HG03196 (cell line): ENCODE measurements around the gene MRPL34.
"Not testable (repeated sequence)": the region's sequence is repeated elsewhere in the genome, so short reads cannot be mapped to it uniquely, and the experiment has no call there.

Experiments
- ATAC-seq: cut with Tn5 transposase; IDR thresholded peaks from one replicate; pipeline ENCODE4 v1.9.1; 2021; ENCODE audit not compliant: unreplicated experiment

Gene MRPL34

DNA sequence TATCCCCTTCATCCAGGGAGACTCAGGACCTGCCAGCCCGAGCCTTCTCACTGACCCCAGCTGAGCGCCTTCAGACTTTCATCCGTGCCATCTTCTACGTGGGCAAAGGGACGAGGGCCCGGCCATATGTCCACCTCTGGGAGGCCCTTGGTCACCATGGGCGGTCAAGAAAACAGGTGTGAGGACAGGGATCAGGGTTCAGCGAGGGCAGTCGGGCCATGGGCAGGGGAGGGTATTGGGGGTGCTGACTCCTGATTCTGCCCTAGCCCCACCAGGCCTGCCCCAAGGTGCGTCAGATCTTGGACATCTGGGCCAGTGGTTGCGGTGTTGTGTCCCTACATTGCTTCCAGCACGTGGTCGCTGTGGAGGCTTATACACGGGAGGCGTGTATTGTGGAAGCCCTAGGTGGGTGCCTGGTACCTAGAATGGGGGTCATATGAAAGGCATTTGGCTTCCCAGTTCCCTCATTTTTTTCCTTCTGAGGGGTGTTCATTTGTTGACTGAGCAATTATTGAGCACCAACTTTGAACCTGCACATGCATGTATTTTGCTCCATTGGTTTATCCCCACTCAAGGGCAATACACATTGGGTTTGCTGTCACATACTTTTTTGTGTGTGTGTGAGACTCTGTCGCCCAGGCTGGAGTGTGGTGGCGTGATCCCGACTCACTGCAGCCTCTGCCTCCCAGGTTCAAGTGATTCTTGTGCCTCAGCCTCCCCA lies 20.1 kb upstream of the MRPL34 start:
- no peak for ATAC-seq

DNA sequence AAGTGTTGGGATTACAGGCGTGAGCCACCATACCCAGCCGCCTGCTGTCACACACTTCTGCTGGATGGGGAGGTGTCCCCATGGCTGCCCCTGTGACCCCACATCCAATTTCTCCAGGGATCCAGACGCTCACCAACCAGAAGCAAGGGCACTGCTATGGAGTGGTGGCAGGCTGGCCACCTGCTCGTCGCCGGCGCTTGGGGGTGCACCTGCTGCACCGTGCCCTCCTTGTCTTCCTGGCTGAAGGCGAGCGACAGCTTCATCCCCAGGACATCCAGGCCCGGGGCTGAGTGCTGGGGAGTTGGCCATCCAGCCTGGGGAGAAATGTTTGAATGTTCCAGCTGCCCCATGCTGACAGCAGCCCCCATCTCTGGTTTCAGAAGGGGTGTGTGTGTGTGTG lies 19.4 kb upstream of the MRPL34 start:
- ATAC-seq: no peak

DNA sequence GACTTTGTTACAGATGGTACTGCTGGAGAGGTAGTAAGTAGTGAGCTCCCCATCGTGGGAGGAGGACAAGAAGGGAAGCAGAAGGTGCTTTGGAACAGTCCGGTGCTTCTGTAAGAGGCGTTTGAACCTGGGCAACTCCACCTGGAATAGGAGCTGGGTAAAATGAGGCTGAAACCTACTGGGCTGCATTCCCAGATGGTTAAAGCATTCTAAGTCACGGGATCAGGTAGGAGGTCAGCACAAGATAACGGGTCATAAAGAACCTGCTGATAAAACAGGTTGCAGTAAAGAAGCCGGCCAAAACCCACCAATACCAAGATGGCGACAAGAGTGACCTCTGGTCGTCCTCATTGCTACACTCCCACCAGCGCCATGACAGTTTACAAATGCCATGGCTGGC lies 18.9 kb upstream of the MRPL34 start:
- ATAC-seq: no peak

DNA sequence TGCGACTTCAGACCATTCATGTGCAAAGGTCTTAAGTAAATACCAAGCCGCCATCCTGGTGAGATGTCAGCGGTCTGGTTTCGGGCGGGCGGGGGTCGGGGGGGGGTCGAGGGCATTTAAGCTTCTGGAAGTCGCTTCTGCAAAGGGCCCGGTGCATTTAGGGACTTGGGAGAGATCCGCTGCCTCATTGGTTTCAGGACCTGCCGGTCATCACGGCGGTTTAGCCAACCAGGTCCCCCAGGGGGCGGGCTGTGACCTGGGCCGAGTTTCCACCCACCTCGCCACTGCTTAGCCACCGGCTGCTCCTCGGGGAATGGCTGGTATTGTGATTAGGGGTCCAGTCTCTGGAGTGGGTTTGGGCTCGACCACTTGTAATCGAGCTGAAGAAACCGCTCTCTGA lies 16.2 kb upstream of the MRPL34 start:
- no peak for ATAC-seq

DNA sequence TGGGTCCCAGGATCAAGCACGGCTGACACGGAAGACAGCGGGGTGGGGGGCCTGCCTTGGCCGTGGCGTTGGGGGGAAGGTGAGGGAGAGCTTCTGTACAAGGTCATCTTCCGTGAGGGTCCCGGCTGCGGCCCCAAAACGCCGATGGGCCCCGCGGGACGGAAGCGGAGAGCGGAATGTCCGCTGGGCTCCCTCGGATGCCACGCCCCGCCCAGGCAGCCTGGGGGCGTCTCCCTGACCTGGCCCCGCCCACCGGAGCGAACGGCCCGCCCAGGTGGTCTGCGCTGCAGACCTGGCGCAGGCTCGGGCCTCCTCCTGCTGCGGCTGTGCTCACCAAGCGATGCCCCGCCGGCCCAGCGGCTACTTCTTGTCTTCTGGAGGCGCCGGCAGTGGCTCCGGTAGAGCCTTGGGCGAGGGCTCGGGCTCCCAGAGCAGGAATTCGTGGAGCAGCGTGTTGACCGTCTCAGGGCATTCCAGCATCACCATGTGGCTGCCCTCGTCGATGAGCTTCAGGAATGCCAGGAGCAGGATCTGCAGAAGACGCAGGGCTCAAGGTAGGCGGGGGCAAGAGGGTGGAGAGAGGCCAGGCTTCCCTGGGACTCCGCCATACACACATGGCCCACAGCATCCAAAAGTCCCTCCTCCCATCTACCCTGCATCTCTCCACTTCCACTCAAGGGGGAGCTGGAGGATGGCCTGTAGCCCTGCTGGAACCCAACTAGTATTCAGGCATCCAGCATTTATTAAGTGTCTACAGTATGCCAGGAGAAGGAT lies 13.2 kb upstream of the MRPL34 start:
- ATAC-seq: peak; percentile 76

DNA sequence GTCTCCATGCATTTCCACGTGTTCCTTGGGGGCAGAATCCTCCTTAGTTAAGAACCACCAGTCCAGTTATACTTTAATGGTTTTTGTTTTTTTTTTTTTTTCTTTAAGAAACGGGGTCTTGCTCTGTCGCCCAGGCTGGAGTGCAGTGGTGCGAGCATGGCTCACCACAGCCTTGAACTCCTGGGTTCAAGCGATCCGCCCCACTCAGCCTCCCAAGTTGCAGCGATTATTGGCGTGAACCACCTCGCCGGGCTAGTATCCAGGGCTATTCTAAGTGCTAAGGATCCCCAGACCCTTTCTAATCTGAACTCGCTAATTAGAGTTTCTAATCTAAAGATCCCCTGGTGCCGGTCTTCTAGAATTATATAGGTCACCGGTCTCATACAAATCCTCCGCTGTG lies 12.1 kb upstream of the MRPL34 start:
- no peak for ATAC-seq

DNA sequence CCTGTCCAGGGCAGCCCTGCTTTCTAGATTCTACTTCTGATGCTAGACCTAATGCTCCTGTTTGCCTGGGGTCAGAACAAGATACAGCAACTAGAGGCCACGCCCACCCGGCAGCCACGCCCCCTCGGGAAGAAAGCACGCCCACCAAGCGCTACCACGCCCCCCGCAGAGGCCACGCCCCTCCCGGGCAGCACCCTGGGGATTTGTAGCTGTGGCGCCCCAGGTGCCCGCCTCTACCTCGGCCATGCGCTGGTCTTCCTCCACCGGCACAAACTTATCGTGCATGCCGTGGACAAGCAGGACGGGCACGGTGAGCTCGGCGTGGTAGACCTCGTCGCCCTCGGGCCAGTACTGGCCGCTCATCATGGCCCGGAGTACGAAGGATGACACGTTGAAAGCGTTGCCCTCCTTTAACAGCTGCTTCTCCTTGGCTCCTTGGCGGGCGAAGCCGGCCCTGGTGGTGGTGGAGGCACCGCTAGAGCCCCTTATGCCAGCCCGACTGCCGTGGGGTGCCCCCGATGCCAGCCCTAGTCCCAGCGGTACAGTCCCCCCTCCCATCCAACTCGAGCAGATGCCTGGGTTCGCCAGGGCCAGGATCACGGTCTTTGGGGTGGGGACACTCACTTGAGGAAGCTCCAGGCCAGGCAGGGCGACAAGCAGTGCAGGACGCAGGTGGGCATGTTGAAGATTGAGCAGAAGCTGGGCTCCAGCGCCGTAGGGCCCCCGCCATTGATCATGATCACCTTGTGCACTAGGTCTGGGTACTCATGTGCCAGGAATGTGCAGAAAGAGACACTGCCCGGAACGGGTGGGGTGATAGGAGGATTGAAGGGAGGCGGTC lies 11.4 kb upstream of the MRPL34 start:
- no peak for ATAC-seq

DNA sequence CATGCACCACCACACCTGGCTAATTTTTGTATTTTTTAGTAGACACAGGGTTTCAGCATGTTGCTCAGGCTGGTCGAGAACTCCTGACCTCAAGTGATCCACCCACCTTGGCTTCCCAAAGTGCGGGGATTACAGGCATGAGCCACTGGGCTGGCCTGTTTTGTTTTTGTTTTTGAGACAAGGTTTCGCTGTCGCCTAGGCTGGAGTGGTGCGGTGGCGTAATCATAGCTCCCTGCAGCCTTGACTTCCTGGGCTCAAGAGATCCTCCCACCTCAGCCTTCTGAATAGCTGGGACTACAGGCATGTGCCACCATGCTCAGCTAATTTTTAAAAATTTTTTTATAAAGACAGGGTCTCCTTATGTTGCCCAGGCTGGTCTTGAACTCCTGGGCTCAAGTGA lies 10.1 kb upstream of the MRPL34 start:
- not testable (repeated sequence) for ATAC-seq

DNA sequence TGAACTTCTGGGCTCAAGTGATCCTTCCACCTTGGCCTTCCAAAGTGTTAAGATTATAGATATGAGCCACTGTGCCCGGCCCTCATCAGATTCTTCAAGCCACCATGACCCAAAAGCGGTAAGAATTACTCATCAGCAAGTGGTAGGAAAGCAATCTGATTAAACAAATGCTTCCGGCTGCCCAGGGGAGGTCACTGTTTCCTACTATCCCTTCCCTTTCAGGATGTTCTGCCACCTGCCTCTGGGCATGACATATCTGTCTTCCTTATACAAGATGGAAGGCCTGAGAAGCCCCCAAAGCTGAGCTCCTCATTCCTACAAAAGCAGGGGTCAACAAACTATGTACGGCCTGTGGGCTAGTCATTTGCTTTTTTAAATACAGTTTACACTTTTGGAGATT lies 9.4 kb upstream of the MRPL34 start:
- ATAC-seq: no peak

DNA sequence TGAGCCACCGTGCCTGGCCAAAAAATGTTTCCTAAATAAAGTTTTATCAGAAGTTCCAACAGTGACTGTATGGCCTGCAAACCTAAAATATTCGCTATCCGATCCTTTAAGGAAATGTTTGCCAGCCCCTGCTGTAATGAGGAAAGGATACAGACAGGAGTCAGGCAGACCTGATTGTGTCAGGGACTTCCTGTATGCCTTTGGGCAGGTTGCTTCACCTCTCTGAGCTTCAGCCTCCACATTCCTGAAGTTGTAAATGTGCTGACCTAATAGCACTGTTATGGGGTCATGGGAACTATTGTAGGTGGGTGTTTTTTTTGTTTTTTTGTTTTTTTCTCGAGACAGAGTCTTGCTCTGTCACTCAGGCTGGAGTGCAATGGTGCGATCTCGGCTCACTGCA lies 8.7 kb upstream of the MRPL34 start:
- no peak for ATAC-seq

DNA sequence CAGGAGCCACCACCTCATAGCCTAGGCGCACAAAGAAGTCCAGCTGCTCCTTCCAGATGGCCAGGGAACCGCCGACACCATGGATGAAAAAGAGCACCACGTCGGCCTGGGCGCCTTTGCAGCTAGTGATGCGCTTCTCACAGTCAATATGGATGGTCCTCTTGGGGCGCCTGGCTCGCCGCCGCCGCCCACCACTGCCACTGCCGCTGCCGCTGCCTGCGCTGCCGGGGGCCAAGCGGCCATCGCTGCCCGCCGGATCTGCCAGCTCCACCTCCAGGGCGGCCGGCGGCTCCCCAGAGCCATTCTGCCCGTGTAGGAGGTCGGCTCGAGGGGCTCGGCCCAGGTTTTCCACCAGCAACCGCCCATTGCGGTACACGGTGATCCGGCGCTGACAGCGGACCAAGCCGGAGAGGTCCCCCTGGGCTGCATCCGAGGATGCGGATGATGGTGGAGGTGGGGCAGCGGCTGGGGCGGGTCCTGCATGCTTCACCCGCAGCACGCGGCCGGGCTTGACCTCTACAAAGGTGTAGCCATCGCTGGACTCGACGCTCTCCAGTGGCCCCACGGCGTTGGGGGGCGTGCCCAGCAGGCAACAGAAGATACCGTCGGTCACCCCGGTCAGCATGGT lies 4.6 kb upstream of the MRPL34 start:
- no peak for ATAC-seq

DNA sequence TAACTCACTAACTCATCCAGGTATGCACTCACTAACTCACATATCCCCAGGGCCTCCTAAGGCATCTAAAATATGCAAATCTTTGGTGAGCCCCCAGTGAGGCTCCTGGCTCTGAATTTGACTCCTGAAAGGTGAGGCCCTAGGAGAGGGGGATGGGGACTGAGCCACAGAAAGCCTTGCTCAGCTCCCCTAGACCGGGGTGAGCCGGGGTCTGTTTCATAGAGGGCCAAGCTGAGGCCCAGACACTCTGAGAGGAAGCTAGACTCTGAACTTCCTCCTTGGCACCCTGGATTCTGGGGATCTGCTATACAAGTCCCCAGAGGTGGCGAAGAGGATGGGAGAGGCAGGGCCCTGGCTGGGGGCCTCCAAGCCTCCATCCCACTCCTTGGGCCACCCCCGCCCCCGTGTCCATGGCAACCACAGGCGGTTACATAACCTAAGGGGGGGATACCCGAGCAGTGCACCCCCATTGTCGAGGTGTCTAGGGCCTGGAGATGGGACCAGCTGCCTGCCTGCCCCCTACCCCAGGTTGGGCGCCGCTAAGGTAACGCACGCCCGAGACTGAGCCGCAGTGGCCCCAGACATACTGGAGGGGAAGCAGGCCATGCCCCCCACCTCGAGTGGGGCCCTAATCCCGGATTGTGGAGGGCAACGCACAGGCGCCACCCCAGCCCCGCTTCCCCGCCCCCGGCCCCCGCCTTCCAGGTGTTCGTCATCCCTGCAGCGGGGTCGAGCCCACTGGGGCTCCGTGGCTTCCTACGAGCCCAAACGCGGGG lies 3.1 kb upstream of the MRPL34 start:
- ATAC-seq: no peak

DNA sequence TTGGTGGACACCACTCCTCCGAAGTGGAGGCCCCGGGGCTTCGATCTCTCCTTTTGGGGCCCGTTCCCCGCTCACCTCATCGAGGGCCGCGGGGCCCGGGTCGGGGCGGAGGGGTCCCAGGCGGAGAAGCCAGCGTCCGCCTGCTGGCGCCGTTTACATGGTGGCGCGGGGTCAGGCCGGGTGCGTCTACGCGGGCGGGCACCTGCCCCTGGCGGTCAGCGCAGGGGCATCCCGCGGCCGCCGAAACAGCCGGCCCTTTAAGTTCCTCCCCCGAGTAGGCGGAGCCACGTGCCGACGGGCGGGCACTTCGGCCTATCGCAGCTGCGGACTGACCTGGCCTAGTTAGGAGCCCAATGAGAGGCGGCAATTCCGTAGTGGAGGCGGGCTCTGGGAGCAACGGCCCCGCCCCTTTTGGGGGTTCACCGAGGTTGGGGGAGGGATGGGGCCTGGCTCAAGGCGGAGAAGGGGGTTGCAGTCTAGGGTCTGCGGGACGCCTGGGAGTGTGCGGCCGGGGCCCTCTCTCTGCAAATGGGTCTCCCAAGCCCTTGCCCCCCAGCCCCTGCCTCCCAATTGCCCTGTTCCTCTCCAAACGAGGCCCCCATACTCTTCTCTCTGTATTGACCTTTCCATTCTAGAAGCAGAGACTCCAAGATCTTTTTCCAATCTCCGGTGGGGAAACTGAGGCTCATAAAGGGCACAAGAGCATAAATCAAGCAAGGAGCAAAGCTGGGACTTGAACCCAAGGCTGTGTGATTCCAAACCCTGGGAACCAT lies 2.3 kb upstream of the MRPL34 start, which contains the start of gene ABHD8:
Gene ABHD8, minus strand, starts transcription at position 259 of the 773 bp plus-strand sequence. CDS start 1,809 bp downstream, outside the sequence.
- peak; percentile 44 for ATAC-seq

DNA sequence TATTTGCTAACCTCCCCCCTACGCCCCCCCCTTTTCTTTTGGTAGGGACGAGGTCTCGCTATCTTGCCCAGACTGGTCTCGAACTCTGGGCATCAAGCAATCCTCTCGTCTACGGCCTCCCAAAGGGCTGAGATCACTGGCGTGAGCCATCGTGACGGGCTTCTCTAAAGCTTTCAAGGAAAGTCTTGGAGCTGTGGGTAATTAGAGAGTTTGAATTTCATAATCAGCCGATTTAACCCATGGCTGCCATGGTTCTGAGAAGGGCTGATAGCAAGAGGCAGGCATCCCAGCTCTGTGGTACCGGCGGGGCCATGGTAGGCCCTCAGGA lies 1.8 kb upstream of the MRPL34 start:
- ATAC-seq: no peak

DNA sequence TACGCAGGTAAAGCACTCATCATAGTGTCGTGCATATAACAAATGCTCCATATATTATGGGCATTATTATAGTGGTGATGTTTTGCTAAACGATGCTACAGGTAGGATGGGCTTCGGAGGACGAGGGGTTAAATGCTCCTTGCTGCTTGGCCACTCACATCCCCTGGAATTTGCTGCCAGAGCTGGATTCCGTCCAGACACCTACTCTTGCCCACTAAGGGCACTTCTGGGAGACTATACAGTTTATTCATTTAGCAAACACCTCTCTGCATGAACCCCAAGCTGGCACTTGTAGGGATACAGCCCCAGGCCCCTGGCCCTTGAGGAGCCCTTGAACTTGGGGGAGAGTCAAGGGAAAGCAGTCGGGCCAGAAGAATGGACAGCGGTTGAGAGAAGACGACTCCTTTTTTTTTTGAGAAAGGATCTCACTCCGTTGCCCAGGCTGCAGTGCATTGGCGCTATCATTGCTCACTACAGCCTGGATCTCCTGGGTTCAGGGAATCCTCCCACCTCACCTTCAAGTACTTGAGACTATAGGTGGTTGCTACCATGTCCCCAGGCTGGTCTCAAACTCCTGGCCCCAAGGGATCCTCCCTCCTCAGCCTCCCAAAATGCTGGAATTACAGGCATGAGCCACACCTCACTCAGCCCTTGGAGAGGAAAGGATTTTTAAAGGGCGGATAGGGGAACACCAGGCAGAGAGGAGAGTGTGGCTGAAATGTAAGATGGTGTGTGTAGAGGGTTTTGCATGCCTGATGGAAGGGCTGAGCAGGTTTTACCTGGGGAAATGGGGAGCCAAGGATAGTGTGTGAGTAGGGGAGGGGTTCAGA lies 1.1 kb upstream of the MRPL34 start:
- no peak for ATAC-seq

DNA sequence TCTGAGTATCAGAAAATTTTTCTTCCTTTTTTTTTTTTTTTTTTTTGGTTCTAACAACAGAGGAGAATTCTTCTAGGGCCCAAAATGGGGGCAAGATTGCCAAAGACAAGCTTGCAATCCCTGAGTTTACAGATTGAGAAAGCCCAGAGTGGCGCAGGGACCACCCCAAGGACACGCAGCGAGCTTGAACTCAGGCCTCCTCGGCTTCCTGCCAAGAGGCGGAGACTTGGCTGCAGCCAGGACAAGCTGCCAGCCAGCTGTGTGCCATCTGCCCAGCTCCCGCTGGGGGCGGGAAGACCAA lies 506 bp upstream of the MRPL34 start:
- ATAC-seq: no peak

DNA sequence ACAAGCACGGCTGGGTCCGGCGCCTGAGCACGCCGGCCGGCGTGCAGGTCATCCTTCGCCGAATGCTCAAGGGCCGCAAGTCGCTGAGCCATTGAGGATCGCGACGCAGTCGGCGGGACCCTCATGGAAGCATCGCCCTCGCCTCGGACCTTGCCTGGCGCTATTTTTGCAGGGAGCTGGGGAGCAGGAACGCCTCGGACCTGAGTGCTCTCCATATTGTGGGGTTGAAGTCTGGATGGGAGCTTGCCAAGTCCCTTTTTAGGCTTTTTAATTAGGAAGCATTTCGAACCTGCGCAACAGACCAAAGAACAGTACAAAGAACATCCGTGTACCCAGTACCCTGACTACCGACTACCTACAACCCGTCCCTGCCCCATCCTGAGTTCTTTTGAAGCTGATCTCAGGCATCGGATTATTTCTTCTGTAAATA lies 628 bp downstream of the MRPL34 start:
- ATAC-seq: peak; percentile 3

DNA sequence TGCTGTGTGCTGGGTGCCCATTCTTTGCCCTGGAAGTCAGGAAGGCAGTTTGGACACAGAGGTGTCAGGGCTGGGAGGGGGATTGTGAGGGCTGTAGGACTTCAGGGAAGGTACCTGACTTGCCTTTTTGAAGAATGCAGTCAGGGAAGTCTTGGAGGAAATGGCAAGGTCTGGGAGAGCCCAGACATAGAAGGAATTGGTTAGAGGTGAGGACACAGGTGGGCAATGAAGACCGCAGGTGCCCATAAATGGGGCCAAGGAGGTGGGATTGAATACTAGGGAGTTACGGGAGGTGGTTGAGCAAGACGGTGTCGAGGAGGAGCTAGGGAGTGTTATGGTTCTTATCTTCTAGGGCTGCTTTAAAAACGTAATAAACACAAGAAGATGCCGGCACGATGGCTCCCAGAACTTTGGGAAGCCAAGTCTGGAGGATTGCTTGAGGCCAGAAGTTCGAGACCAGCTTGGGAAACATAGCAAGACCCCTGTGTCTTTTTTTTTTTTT lies 2.3 kb downstream of the MRPL34 start:
- ATAC-seq: no peak
